Esophagus mucosa (tissue), 1 donor: ENCODE data around the gene MOGAT2. TPM values are rescaled to one million over a fixed set of nuclear protein-coding genes. Genes with fewer than 3 reads are reported as not detected.

Experiments
- ATAC-seq: fragments of 200-7000 bp; cut with Tn5 transposase; one replicate; pipeline ENCODE4 v1.9.1; 2020
- total RNA-seq: library from RNA; stranded (reverse); gene quantifications from one replicate; pipeline ENCODE4 v1.2.4, GENCODE V29; 2023
- donor health status: DM: yes; HTN: yes; CAD: no.

Gene MOGAT2
- total RNA-seq, 1 donor from 2014 or later, result 0.60 TPM

- ATAC-seq, result no peak
These were observed 63.7 kb downstream of the MOGAT2 start for GRCh38 chr11:75781296-75781695.

GRCh38 chr11:75781831-75782230 is 64.2 kb downstream of the MOGAT2 start:
- no peak for ATAC-seq

Other genes starting within 250 kb of the MOGAT2 start
- 1.0 TPM for gene GDPD5, start 191.9 kb upstream of the MOGAT2 start, total RNA-seq
- gene SERPINH1, start 155.6 kb upstream of the MOGAT2 start, total RNA-seq, result 23.8 TPM
- 0.32 TPM for gene MAP6, start 48.8 kb upstream of the MOGAT2 start, total RNA-seq
- gene DGAT2, start 50.9 kb downstream of the MOGAT2 start, total RNA-seq, result 12.4 TPM
- 8.8 TPM for gene UVRAG, start 97.4 kb downstream of the MOGAT2 start, total RNA-seq